SH-SY5Y (cell line): ENCODE measurements around the gene SPPL3.

Experiments used
- GATA2 ChIP-seq: IDR thresholded peaks from 2 replicates; pipeline ENCODE4 v1.6.1; 2011; ENCODE audit warnings: mild to moderate bottlenecking, low read depth, low read length
- GATA3 ChIP-seq: IDR thresholded peaks from 2 replicates; pipeline ENCODE4 v1.6.1; 2011; ENCODE audit warnings: low read depth, mild to moderate bottlenecking, low read length, moderate library complexity

DNA sequence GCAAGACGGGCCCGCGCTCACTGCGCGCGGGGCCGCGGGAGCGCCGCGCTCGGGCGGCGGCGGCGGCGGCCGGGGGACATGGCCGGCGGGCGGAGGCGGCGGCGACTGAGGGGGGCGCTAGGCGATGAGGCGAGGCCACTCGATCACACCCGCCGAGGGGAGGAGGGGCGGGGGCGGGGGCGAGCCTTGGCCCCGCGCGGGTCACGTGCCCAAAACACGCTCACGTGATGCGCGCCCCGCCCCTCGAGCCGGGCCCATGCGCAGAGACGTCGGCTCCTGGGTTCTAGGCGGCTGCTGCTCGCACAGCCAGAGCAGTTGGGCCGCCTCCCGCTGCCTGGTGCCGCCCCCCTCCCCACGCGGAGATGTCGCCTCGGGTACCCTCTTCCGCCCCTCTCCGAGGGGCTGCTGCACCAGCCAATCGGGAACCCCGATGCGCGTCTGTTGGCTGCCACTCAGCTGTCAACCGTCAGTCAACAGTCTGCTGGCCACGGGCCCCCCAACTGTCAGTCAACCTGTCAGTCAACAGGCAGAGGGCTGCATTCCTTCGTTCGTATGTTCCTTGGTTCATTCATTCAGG is at the start of gene SPPL3:
- no peak for TF ChIP-seq GATA2
- TF ChIP-seq GATA3, result no peak
